Stimulated activated CD8-positive, alpha-beta memory T cell treated with anti-CD3 and anti-CD28 coated beads, Interleukin-7, amount 100 ng/mL, for 24 hours (primary cell): ENCODE data around the gene RNF181.
A peak's percentile ranks its signal among the peaks of the same experiment; 100 is the strongest.
"Not testable (repeated sequence)": the region's sequence is repeated elsewhere in the genome, so short reads cannot be mapped to it uniquely, and the experiment has no call there.

Source experiments
- DNase-seq: peaks from one replicate; pipeline ENCODE4 v3.0.0-alpha.2; 2020; ENCODE audit warnings: low read depth

Gene RNF181

DNA sequence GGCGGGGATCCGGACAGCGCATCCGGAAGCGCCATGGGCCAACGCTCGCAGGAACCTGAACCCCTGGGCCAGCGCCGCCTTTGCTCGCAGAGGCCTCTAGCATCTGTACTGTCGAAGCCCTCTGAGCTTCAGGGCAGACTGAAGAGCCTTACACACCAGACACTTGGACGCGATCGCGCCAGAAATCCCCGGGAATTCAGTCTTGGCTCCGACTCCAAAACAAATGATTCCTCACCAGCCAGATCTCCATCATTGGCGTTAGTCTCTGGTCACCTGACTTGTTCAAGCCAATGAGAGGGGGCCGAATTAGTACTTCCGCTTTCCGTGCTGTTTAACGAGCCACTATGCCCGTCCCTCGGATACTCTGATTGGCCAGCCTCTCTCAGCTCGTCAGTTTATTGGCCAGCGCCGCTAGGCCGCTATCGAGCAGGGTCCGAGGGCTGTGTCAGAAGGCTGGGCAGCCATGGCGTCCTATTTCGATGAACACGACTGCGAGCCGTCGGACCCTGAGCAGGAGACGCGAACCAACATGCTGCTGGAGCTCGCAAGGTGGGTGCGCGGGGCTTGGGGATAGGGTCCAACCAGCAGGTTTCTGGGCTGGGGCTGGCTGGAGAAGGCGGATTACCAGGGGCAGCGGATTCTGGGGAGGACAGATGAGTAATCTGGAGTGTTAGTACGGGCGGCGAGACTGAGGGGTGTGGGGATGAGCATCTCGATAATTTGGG, at the start of gene RNF181:
Gene RNF181 (plus strand): TSS at position 445 of the 725 bp plus-strand sequence. CDS start 19 bp downstream, at position 464.
- peak; percentile 79 for DNase-seq

GRCh38 chr2:85545780-85546240, 49.7 kb upstream of the RNF181 start:
- DNase-seq, result no peak

- no peak for DNase-seq
These were observed 48.3 kb upstream of the RNF181 start for GRCh38 chr2:85547089-85547858.

GRCh38 chr2:85547859-85548607, 47.5 kb upstream of the RNF181 start:
- DNase-seq, result no peak

GRCh38 chr2:85548608-85548900, 47.0 kb upstream of the RNF181 start:
- DNase-seq, result no peak

GRCh38 chr2:85549095-85549494, 46.5 kb upstream of the RNF181 start:
- DNase-seq, result no peak

GRCh38 chr2:85549826-85550225, 45.7 kb upstream of the RNF181 start:
- no peak for DNase-seq

DNA sequence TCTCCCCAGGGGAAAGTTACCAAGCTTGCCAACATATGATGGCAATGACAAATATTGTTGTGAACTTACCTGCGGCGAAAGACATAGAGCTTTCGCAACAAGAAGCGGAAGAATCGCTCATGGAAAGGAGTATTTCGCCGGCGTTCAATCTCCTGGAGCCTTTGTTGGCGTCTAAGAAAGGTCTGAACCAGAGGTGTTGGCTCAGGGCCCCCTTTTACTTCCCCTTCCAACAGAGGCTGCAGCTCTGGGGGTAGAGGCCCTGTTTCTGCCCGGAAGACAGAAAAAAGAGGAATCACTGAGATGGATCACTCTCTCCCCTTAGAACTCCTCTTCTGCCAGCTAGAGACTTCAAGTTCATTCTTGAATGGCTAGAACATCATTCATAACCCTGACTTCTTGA, 45.1 kb upstream of the RNF181 start:
- DNase-seq, result no peak

DNA sequence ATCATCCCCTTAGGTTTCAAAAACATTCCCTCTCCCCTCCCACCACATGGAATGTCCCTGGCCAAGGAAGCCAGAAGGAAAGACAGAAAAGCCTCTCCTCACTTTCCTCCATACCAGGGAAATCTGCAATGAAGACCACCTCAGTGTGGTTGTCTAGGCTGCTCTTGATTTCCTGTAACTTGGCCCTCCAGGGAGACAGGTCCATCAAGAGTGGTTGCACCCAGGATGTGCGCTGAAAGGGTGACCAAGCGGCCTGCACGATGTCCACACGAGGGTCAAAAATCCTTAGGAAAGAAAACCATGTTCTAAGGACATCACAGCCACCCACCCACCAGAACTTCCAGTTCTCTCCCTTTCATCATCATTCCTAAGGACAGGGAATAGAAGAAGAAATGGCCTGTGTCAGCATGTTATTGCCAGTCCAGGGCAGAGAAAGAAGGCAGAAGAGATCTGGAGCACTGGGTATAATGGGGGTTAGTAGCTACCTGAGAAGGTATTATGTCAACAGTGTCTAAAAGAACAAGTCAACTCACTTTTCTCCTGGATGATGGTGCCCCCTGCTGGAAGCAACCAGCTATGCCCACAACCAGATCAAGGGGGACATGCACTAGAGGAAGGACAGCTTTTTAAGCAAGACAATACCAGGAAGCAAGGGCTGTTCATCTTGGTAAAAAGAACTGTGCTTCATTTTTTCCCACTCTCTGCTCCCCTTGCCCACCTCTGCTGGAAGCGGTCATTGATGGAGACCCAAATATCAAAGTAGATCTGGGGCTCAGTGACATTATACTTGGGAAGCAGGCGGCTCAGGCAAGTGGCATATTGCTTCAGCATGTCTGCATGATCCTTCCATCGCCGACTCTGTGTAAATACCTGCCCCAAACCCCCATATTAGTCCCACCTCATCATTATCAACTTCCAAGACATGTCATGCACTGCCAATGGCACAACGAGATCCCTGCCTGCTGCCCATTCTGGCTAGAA, 43.6 kb upstream of the RNF181 start:
- DNase-seq, result peak; percentile 74

DNA sequence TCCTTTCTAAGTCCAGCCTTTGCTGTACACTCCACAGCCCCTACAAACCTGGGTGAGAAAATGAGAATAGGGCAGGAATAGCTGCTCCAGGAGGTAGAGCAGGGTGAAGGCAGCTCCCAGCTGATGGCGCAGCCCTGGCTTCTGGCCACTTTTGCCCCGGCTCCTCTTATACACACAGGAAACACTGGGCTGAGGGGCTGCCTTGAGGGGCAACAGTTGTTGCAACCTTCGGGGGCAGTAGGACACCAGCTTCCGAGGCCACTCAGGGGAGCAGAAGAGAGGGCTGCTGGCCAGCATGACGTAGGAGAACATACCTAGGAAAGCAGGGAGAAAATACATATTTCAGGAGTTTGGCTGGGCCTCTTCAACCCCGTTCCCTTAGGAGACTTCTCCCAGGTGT, 42.4 kb upstream of the RNF181 start:
- DNase-seq, result no peak

DNA sequence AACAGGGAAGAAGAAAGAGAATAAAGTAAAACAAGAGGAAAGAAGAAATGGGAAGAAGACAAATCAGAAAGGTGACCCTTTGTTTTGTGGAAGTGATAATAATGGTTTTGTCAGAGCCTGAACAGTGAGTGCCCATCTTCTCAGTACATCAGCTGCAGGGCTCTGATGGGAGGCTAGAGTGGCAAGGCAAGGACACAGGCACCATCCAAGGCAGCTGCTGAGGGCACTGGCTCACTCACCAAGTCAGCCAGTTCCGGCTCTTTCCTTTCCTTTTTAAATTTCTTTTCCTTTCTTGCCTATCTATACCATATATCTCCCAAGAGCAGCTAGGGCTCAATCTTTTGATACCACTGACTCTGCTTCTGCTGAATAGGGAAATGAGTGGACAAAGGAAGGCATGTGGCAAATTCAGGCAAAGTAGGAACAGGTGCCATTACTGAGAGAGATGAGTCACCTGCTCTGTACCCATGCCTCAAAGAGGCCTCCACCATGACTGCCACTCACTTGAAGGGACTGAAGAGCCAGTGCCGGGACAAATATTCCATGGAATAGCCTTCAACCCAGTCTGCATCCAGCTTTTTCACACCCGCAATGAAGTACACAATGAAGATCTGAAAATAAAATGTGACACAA, 40.4 kb upstream of the RNF181 start:
- DNase-seq, result no peak

GRCh38 chr2:85557130-85557529, 38.4 kb upstream of the RNF181 start:
- no peak for DNase-seq

GRCh38 chr2:85558160-85558559, 37.4 kb upstream of the RNF181 start:
- DNase-seq, result no peak

DNA sequence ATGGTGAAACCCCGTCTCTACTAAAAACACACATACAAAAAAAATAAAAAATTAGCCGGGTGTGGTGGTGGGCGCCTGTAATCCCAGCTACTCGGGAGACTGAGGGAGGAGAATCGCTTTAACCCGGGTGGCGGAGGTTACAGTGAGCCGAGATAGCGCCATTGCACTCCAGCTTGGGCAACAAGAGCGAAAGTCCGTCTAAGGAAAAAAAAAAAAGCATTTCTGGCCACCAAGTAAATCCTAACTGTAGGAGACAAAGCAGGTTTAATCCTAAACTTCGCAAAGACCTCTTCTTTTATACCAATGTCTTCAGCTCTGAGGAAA, 35.2 kb upstream of the RNF181 start:
- DNase-seq, result not testable (repeated sequence)

GRCh38 chr2:85560812-85561279, 34.7 kb upstream of the RNF181 start:
- no peak for DNase-seq

DNA sequence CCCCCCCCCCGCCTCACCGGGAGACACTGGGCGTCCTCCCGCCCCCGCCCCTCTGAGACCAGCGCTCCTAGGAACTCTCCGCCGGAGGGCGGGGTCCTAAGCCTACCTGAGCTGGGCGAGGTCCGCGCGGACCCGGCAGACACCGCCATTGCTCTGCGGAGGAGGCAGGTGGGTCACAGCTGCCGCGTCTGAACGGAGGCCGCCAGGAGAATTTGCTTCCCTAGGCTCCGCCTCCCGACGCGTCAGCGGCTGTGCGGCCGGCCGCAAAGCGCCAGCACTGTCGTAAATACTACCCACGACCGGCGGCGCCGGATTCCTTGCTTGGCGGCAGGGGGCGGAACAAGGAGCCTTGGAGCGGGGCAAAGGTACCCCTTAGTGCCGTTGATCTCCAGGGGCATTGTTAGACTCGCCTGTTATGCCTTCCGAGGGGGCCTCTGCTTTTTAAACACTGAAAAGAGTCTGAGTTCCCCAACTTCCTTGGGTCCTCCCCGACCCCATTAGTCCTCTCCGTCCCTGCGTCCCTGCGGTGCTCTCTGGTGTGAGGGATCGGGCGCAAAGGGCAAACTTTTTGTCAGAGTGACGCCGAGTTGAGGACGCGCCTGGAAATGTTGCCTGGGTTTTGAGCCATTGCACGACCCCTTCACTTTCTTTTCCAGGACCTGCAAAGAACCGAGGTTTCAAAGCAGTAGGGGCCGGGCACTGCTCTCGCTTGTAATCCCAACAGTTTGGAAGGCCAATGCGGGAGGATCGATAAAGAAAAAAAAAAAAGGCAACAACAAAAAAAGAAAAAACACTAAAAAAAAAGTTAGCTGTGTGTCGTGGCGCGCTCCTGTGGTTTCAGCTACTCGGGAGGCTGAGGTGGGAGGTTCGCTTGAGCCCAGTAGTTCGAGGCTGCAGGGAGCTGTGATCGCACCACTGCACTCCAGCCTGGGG, 34.0 kb upstream of the RNF181 start, which contains the start of gene GGCX:
Gene GGCX (minus strand): TSS at position 214 of the 933 bp plus-strand sequence. CDS start 65 bp downstream, at position 149.
- peak; percentile 86 for DNase-seq

- no peak for DNase-seq
These were observed 31.4 kb upstream of the RNF181 start for GRCh38 chr2:85564144-85564563.

DNA sequence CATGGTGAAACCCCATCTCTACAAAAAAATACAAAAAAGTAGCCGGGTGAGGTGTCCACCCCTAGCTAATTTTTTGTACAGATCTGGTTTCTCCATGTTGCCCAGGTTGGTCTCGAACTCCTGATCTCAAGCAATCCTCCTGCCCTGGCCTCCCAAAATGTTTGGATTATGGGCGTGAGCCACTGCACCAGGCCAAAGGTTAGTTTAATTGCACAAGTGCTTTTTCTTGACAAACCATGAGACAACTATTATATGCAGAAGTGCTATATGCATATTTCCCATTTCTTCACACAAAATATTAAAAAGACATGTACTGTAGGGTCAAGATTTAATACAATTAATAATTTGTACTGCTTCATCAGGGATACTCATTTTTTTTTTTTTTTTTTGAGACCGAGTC, 29.3 kb upstream of the RNF181 start:
- no peak for DNase-seq

DNA sequence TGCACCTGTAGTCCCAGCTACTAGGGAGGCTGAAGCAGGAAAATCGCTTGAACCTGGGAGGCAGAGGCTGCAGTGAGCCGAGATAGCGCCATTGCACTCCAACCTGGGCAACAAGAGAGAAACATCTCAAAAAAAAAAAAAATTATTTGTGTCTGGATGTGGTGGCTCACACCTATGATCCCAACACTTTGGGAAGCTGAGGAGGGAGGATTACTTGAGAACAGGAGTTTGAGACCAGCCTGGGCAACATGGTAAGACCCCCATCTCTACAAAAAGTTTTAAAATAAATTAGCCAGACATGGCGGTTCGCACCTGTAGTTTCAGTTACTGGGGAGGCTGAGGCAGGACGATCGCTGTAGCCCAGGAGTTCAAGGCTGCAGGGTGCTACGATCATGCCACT, 19.8 kb upstream of the RNF181 start:
- no peak for DNase-seq

DNA sequence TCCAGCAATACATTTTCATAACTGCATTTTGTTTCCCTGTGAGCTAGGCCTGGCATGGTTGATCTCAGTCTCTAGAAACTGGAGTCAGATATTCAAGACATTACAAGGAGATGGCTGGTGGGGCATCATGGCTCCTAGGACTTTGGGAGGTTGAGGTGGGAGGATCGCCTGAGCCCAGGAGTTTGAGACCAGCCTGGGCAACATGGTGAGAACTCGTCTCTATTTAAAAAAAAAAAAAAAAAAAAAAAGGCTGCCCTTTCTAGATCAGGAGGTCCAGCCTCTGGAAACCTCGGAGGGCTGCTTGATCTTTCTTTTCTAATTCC, 18.5 kb upstream of the RNF181 start:
- DNase-seq, result no peak
